Measurements from ENCODE around the gene TRIM23.
A peak's percentile ranks its signal among the peaks of the same experiment; 100 is the strongest.

The TRIM23 gene

GRCh38 chr5:65663804-65664521 is 39.8 kb upstream of the TRIM23 start:
- DNase-seq (no peak), ATAC-seq (ENCODE audit: insufficient read depth, low read depth) (no peak)
- Histone ChIP-seq H3K9me3 (ENCODE audit: insufficient read depth, low read length, severe bottlenecking) (no peaks in the 10 kb centered on the region), H3K79me2 (ENCODE audit: insufficient read depth, low read length) (no peaks in the 10 kb centered on the region), H3K9ac (ENCODE audit: low read depth, low read length) (no peak overlapping the region), H4K20me1 (ENCODE audit: insufficient read depth, low read length) (no peaks in the 10 kb centered on the region), H3K27me3 (ENCODE audit: insufficient read depth, low read length, poor library complexity) (no peaks in the 10 kb centered on the region), H3K4me3 (ENCODE audit: low read depth in 1 of 2, low read length in 2 of 2) (no peak overlapping the region), H3K4me2 (ENCODE audit: insufficient read depth, low read length) (no peak overlapping the region), H3K27ac (ENCODE audit: low read length) (no peak overlapping the region), H3K4me1 (ENCODE audit: insufficient read depth, low read length) (no peaks in the 10 kb centered on the region), H2AFZ (ENCODE audit: low read depth, low read length) (no peak overlapping the region), H3K36me3 (ENCODE audit: insufficient read depth, low read length) (peaks cover 23% of the 10 kb centered on the region; the same call in 1 of the 2 replicates)
- TF ChIP-seq EZH2 (IDR thresholded peaks at IDR 0.05; ENCODE audit: borderline replicate concordance, low read depth, low read length, severe bottlenecking) = no peak
- TF ChIP-seq CTCF (IDR thresholded peaks at IDR 0.05; ENCODE audit: borderline replicate concordance, extremely low read depth, low read length, poor library complexity, severe bottlenecking) = peak; percentile 21

- ATAC-seq (ENCODE audit: insufficient read depth, low read depth) (no peak), DNase-seq (no peak)
- no peaks in the 10 kb centered on the region for H4K20me1 ChIP-seq (ENCODE audit: insufficient read depth, low read length)
Measured at GRCh38 chr5:65654713-65655112, 30.6 kb upstream of the TRIM23 start.

GRCh38 chr5:65651144-65651543 is 27.0 kb upstream of the TRIM23 start:
- Histone ChIP-seq H3K79me2 (ENCODE audit: insufficient read depth, low read length) (no peaks in the 10 kb centered on the region), H3K9ac (ENCODE audit: low read depth, low read length) (no peak overlapping the region), H3K27ac (ENCODE audit: low read length) (no peak overlapping the region), H3K9me3 (ENCODE audit: insufficient read depth, low read length, severe bottlenecking) (no peaks in the 10 kb centered on the region), H4K20me1 (ENCODE audit: insufficient read depth, low read length) (no peaks in the 10 kb centered on the region), H2AFZ (ENCODE audit: low read depth, low read length) (no peak overlapping the region), H3K27me3 (ENCODE audit: insufficient read depth, low read length, poor library complexity) (no peaks in the 10 kb centered on the region), H3K4me3 (ENCODE audit: low read depth in 1 of 2, low read length in 2 of 2) (no peak overlapping the region), H3K36me3 (ENCODE audit: insufficient read depth, low read length) (peaks cover 19% of the 10 kb centered on the region; the same call in 1 of the 2 replicates), H3K4me1 (ENCODE audit: insufficient read depth, low read length) (no peaks in the 10 kb centered on the region), H3K4me2 (ENCODE audit: insufficient read depth, low read length) (no peak overlapping the region)
- DNase-seq = no peak
- ATAC-seq (ENCODE audit: insufficient read depth, low read depth) = no peak
- TF ChIP-seq CTCF (IDR thresholded peaks at IDR 0.05; ENCODE audit: borderline replicate concordance, extremely low read depth, low read length, poor library complexity, severe bottlenecking) (no peak), EZH2 (IDR thresholded peaks at IDR 0.05; ENCODE audit: borderline replicate concordance, low read depth, low read length, severe bottlenecking) (no peak)

More at GRCh38 chr5:65654713-65655112, 30.6 kb upstream of the TRIM23 start:
- Histone ChIP-seq H3K9ac (ENCODE audit: low read depth, low read length) (no peak overlapping the region), H3K4me1 (ENCODE audit: insufficient read depth, low read length) (no peaks in the 10 kb centered on the region), H3K27me3 (ENCODE audit: insufficient read depth, low read length, poor library complexity) (no peaks in the 10 kb centered on the region), H3K27ac (ENCODE audit: low read length) (no peak overlapping the region), H3K9me3 (ENCODE audit: insufficient read depth, low read length, severe bottlenecking) (no peaks in the 10 kb centered on the region), H3K36me3 (ENCODE audit: insufficient read depth, low read length) (peaks cover 22% of the 10 kb centered on the region; the same call in 1 of the 2 replicates), H3K4me2 (ENCODE audit: insufficient read depth, low read length) (no peak overlapping the region), H3K4me3 (ENCODE audit: low read depth in 1 of 2, low read length in 2 of 2) (no peak overlapping the region), H2AFZ (ENCODE audit: low read depth, low read length) (no peak overlapping the region), H3K79me2 (ENCODE audit: insufficient read depth, low read length) (no peaks in the 10 kb centered on the region)
- no peak for TF ChIP-seq CTCF (IDR thresholded peaks at IDR 0.05; ENCODE audit: borderline replicate concordance, extremely low read depth, low read length, poor library complexity, severe bottlenecking)
- TF ChIP-seq EZH2 (IDR thresholded peaks at IDR 0.05; ENCODE audit: borderline replicate concordance, low read depth, low read length, severe bottlenecking) = no peak

Data from DND-41 (cell line).